DLD1 (cell line): Measurements from ENCODE around the gene ITGAE.

Experiments used
- in situ Hi-C: cut with HindIII; loops from 2 replicates; pipeline ENCODE4 v1.10.0; 2017; ENCODE audit warnings: low sequenced_read_pairs

The ITGAE gene

DNA sequence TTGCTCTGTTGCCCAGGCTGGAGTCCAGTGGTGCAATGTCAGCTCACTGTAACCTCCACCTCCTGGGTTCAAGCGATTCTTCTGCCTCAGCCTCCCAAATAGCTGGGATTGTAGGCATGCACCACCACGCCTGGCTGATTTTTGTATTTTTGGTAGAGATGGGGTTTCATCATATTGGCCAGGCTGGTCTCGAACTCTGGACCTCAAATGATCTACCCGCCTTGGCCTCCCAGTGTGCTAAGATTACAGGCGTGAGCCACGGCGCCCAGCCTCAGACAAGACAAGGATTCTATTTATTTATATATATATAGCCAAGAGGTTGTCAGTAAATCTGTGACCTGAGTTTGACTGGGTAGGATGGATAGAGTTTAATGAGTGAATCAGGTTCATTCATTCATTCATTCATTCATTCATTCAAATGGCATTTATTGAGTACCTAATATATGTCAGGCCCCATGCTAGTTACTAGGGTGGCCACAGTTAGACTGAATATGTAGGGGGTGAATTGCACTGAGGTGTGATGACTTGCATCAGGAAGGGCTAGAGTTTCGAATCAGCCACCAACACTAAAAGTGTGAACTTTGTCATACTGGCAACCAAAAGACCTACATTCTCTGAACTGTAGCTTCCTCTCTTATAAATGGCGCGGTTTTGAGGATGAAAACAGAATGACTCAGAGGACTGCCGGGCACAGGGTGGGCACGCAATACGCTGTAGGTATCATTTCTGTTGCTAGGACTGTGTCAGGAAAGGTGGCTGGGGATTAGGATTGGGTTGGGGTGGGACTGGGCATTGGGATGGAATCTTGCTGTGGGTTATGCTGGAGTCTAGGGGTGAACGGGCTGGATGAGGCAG is 37.8 kb downstream of the ITGAE start:
- in situ Hi-C loops = no loop called here

GRCh38 chr17:3761918-3762380 is 39.0 kb downstream of the ITGAE start:
- in situ Hi-C loops = no loop called here

DNA sequence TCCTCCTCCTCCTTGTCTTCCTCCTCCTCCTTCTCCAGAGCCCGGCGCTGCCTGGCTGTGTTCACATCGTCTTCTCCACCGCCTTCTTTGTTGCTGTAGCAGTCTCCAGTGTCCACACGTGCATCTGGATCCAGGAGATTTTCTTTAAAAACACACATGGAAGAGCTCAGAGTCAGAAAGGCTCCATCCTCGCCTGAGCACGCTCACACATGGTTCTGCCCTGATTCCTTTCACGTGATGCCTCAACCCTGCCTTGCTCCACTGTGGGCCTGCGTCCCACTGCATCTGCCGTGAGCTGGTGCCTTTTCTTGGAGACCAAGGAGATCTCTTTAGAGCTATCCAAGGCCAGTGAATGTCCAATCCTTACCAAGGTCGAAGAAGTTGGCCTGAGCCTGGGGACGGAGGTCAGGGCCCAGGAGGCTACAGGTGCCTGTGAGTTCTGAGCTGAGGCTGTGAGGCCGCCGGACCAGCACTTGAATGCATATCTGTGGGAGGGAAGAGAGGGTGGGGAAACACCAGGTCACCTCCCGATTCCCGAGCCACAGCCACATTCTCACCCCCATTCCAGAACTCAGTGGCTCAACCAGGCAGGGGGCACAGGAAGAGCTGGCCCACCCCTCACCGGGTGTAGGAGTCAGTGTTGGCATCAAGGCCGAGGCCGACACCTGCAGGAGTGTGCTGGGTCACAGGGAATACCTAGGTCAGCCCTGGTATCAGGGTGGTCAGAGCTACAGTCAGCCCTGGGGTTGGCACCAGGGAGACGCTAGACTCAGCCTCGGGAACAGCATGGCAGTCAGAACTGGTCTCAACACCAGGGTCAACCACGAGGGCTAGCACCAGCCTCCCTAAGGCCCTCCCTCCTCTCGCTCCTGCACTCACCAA is 39.7 kb downstream of the ITGAE start:
- in situ Hi-C loops = no loop called here

DNA sequence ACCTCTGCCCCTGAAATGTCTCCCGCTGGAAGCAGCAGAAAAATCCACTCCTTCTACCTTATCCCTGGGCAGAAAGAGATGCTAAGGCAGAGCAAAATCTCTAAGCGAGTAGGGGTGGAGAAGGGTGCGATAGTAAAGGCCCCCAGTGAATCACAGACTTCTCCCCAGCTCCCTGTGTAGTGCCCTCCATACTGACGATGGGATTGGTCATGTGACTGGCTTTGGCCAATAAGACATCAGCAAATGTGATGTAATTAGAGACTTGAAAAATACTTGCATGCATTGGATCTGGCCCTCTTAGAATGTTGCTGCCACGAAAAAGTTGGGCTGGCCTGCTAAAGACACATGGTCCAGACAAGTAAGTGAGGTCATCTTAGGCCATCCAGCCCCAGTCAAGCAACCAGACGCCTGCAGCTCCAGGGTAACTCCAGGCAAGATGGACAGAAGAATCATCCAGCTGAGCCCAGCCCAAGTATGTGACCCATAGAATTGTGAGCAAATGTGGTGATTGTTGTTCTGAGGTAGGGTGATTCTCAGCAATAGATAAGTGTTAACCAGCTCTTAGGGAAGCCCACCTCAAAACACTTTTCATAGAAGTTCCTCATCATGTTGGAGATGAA is 41.3 kb downstream of the ITGAE start:
- in situ Hi-C loops = no loop called here

DNA sequence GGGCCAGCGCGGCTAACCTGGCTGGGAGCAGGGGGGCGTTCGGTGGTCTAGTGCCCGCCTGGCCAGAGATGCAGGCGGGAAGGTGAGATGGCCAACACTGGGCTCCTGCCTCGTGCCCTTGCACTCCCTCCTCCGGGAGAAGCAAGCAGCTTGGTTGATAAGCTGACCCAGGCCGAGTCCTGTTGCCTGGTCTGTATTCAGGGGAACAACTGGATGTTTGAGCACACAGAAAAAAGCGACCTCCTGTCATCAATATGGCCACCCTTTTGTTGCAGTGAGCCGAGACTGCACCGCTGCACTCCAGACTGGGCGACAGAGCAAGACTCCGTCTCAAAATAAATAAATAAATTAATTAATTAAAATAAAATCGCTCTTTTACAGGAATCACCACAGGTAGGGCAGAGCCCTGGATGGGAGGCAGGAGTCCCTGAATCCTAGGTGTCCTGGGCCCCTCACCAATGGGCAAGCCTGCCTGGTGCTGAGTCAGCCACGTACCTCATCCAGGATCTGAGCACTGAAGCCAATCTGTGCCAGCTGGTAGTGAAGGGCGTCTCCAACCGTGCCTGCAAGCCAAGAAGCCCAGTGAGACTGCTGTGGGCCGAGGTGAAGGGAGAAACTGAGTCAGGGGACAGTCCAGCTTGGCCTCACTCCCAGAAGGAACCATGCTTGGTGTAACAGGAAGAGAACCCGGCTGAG is 45.5 kb downstream of the ITGAE start:
- in situ Hi-C loops = no loop called here

GRCh38 chr17:3754458-3755334 is 46.3 kb downstream of the ITGAE start:
- in situ Hi-C loops = no loop called here

- in situ Hi-C loops = no loop called here
Measured at GRCh38 chr17:3754066-3754457, 46.9 kb downstream of the ITGAE start.

DNA sequence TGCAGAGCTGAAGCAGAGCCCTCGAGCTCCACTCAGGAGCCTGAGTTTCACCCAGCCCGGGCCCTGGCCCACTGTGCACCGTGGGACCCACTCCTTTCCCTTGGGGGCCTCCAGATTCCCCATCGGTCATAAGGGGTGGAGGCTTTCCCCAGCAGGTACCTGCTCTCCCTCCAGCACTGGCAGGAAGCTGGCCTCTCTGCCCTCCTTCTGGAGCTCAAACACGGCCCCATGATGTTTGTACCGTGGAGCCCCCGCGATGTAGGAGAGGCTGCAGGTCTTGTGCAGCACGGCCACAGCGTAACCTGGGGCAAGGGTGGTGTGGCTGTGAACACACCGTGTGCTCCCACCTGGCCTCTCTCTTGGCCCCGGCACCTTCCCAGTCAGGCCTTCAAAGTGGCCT is 47.4 kb downstream of the ITGAE start:
- in situ Hi-C loops = no loop called here

DNA sequence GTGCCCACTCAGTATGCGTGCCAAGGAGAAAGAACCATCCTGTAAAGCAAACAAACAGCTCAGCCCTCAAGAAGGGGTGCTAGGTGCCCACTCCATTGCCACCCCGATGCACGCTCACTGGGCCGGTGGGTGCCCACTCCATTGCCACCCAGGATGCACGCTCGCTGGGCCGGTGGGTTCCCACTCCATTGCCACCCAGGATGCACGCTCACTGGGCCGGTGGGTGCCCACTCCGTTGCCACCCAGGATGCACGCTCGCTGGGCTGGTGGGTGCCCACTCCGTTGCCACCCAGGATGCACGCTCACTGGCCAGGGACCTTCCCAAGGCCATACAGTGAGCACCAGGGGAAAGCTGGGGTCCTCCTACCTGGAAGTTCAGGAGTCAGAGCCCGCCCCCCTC is 49.2 kb downstream of the ITGAE start:
- in situ Hi-C loops = no loop called here

- in situ Hi-C loops = no loop called here
Measured at GRCh38 chr17:3750926-3751325, 50.1 kb downstream of the ITGAE start.

- in situ Hi-C loops = no loop called here
Measured at GRCh38 chr17:3750296-3750695, 50.7 kb downstream of the ITGAE start.

GRCh38 chr17:3748576-3748975 is 52.4 kb downstream of the ITGAE start:
- in situ Hi-C loops = no loop called here

- in situ Hi-C loops = no loop called here
Measured at GRCh38 chr17:3747805-3748204, 53.2 kb downstream of the ITGAE start.

DNA sequence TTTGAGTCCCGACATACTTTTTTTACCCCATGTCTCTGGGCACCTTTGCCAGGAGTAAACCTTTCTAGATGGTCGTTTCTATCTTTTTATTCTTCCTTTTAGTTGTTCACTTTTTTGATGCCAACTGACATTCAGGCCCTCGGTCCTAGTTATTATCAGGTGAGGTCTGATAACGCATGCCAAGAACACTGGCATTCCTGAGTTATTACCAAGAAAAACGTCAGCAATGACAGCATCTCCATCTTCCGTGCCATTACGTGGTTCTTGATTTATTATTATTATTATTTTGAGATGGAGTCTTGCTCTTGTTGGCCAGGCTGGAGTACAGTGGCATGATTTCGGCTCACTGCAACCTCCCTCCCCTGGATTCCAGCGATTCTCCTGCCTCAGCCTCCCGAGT is 55.9 kb downstream of the ITGAE start:
- in situ Hi-C loops = no loop called here

DNA sequence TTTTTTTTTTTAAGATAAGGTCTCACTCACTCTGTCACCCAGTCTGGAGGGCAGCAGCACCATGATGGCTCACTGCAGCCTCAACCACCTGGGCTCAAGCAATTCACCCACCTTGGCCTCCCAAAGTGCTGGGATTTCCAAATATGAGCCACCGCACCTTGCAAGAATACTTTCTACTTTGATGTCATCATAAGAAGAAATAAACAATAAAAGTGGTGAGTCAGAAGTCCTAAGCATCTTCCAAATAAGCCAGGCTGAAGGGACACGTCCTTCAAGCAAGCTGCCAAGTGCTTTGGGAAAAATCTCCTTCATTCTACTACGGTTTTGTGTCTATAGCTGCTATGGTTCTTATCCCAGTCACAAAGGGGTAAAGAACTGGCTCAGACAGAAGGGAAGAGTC is 57.0 kb downstream of the ITGAE start:
- in situ Hi-C loops = no loop called here

DNA sequence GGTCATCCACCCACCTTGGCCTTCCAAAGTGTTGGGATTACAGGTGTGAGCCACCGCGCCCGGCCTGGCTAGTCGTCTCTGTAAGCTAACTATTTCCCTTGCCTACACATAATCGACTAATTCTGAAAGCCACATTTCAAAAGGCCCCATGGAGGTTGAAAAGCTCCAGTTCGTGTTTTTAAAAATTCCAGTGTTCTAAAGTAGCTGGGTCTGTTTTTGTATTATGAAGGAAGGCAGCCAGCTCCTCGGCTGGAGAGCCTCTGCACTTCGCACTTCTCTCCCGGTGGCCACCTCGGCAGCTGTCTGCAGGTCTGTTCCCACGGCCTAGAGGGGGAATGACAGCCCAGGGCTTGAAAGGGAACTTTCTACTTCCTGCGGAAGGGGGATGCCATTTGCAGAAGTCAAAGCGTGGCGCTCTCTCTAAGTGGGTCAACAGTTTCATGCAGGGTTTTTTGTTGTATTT is 60.3 kb downstream of the ITGAE start:
- in situ Hi-C loops = no loop called here

- in situ Hi-C loops = no loop called here
Measured at GRCh38 chr17:3739422-3740124, 61.4 kb downstream of the ITGAE start.

DNA sequence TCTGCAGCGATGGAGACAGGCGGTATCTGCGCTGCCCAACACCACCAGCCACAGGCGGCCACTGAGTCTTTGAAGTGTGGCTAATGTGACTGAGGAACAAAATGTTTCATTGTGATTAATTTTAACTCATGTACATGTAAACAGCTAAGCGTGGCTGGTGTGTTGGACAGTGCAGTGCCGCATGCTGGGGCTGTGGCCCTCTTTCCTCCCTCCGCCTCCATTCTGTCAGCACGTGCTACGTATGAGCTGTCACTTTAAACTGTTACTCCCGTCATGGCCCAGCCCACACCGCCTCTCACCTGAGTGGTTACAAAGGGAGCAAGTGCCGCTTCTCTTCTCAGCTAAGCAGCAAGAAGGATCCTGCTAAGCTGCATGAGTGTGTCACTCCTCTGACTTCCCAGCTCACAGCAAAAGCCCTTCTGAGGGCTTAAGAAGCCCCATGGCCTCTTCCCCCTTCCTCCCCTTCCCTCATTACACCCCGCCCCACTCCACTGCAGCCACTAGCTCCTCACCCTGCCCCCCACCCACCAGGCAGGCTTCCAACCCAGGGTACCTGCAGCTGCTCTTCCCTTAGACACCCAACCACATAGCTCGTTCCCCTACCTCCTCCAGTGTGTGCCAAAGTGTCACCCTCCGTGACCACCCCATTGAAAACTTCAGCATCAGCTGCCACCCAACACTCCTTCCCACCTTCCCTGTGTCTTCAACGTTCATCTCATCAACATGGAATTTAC is 62.3 kb downstream of the ITGAE start:
- in situ Hi-C loops = no loop called here

- in situ Hi-C loops = no loop called here
Measured at GRCh38 chr17:3735515-3735914, 65.5 kb downstream of the ITGAE start.
